ACC112 (cell line): ENCODE data around the gene RAD51B.
"Not testable (repeated sequence)": the region's sequence is repeated elsewhere in the genome, so short reads cannot be mapped to it uniquely, and the experiment has no call there.

ENCODE experiments used
- H2AFZ ChIP-seq: fragments of 200-600 bp; sonication (generic); one replicate; pipeline ENCODE4 v1.6.0; 2017; ENCODE audit warnings: antibody characterized with exemption, low read length; ENCODE audit not compliant: unreplicated experiment
- H3K27ac ChIP-seq: fragments of 200-600 bp; sonication (generic); 2 replicates; pipeline ENCODE4 v1.5.1; 2014; ENCODE audit warnings: low read depth, mild to moderate bottlenecking, antibody characterized with exemption, low read length, moderate library complexity
- H3K27me3 ChIP-seq: fragments of 200-600 bp; sonication (generic); 2 replicates; pipeline ENCODE4 v1.6.1; 2014; ENCODE audit warnings: mild to moderate bottlenecking, antibody characterized with exemption, low read length, moderate library complexity, mixed read lengths; ENCODE audit not compliant: insufficient read depth
- H3K36me3 ChIP-seq: fragments of 200-600 bp; sonication (generic); 2 replicates; pipeline ENCODE4 v1.6.1; 2016; ENCODE audit warnings: mild to moderate bottlenecking, antibody characterized with exemption, low read length, moderate library complexity, mixed read lengths; ENCODE audit not compliant: insufficient read depth
- H3K4me1 ChIP-seq: fragments of 200-600 bp; sonication (generic); one replicate; pipeline ENCODE4 v1.6.1; 2016; ENCODE audit warnings: low read length, mixed read lengths; ENCODE audit not compliant: insufficient read depth, unreplicated experiment, control insufficient read depth
- H3K4me3 ChIP-seq: fragments of 200-600 bp; sonication (generic); 2 replicates; pipeline ENCODE4 v1.5.1; 2014; ENCODE audit warnings: mild to moderate bottlenecking, low read depth, low read length
- H3K79me2 ChIP-seq: fragments of 200-600 bp; sonication (generic); one replicate; pipeline ENCODE4 v1.6.0; 2016; ENCODE audit warnings: low read length; ENCODE audit not compliant: control insufficient read depth, unreplicated experiment, insufficient read depth

RAD51B gene

GRCh38 chr14:68658943-68659931 lies 839.7 kb downstream of the RAD51B start:
- Histone ChIP-seq H3K27ac (no peak overlapping the region), H3K4me3 (no peak overlapping the region), H3K79me2 (no peaks in the 10 kb centered on the region), H3K4me1 (peaks cover 17% of the 10 kb centered on the region), H3K27me3 (no peaks in the 10 kb centered on the region), H3K36me3 (no peaks in the 10 kb centered on the region), H2AFZ (no peak overlapping the region)

GRCh38 chr14:68660495-68660894 lies 840.9 kb downstream of the RAD51B start:
- H3K4me3 ChIP-seq, result no peak overlapping the region
- H3K27me3 ChIP-seq, result no peaks in the 10 kb centered on the region
- H3K79me2 ChIP-seq, result no peaks in the 10 kb centered on the region
- peaks cover 30% of the 10 kb centered on the region for H3K4me1 ChIP-seq
- no peak overlapping the region for H2AFZ ChIP-seq
- H3K27ac ChIP-seq, result no peak overlapping the region
- no peaks in the 10 kb centered on the region for H3K36me3 ChIP-seq

DNA sequence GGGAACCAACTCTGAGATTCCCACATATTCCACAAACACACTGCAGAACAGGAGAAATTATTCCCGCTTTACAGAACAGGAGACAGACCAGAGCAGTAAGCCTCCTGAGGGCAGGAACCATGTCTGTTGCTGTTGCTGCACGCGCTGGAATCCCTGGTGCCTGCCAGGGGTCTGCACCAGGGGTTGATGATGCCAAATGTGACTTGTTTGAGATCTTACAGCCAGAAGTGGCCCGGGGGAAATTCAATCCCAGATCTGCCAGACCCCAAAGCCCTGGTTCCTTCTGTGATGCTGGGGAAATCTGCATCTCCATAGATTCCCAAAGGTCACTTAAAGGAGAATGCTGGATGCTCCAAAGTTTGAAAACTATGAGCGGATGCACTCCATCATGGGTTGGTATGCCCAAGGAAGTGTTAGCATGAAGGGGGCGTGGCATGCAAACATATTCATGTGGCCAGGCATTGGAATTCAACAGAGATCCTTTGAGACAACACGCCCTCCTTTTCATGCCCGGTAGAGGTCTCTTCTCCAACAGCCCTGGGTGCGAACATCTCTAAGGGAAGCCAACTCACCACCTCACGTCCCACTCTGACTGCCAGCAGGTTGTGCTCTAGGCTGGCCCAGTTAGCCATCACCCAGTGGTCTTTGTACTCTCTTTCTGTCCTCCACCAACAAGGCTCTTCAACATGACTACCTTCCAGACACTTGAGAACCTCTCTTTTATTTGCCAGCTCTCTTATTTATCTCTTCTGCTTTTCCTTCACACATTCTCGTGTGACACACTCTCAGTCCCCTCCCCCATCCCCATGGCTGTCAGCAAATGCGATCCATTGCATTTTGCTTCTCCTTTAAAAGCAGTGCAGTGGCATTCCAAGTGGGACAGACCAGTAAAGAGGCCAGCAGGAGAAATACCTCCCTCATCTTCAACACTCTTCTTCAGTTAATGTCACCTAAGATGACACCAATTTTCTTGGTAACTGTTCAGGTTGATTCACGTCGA lies 841.9 kb downstream of the RAD51B start:
- H2AFZ ChIP-seq, result no peak overlapping the region
- no peaks in the 10 kb centered on the region for H3K79me2 ChIP-seq
- peaks cover 40% of the 10 kb centered on the region for H3K4me1 ChIP-seq
- H3K27me3 ChIP-seq, result no peaks in the 10 kb centered on the region
- no peak overlapping the region for H3K27ac ChIP-seq
- H3K36me3 ChIP-seq, result no peaks in the 10 kb centered on the region
- H3K4me3 ChIP-seq, result no peak overlapping the region

GRCh38 chr14:68662392-68662791 lies 842.8 kb downstream of the RAD51B start:
- Histone ChIP-seq H3K4me1 (peaks cover 43% of the 10 kb centered on the region), H3K27me3 (no peaks in the 10 kb centered on the region), H3K36me3 (no peaks in the 10 kb centered on the region), H3K4me3 (no peak overlapping the region), H3K79me2 (no peaks in the 10 kb centered on the region), H2AFZ (no peak overlapping the region), H3K27ac (no peak overlapping the region)

GRCh38 chr14:68662826-68663225 lies 843.2 kb downstream of the RAD51B start:
- not testable (repeated sequence) for H2AFZ ChIP-seq, H3K27ac ChIP-seq, H3K4me3 ChIP-seq, H3K79me2 ChIP-seq, H3K36me3 ChIP-seq, H3K27me3 ChIP-seq
- H3K4me1 ChIP-seq, result peaks cover 47% of the 10 kb centered on the region

DNA sequence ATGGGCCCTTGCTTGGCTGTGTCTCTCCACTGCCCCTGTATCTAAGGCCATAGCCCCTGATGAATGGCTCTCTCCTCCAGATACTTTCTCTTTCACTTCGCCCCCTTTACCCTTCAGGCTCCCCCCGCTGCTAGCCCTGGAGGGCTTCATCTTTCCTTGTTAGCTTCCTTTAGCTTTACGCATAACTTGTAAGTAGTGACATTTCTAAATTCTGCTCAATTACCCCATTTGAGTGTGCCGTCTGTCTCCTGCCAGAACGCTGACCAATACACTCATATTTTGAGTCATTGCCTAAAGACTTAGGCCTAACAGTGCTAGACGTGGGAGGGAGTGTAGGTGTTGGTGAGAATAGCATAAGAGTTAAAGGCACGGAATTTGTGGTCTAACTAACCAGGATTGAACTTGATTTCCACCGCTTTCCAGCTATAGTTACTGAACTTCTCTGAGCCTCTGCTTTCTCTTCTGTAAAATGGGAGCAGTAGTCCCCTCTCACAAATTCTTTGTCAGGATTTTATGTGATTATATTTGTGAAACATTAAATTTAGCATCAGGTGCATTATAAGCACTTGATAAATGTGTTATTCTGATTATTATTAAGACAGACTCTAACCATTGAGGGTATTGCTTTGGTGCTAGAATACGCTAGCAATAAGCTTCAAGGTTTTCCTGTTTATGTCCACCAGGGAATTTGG lies 844.0 kb downstream of the RAD51B start:
- Histone ChIP-seq H3K4me3 (peak overlapping the region; percentile 69), H3K79me2 (no peaks in the 10 kb centered on the region), H3K27me3 (no peaks in the 10 kb centered on the region), H3K4me1 (peaks cover 47% of the 10 kb centered on the region), H2AFZ (peak overlapping the region; percentile 83), H3K27ac (peak overlapping the region; percentile 78), H3K36me3 (no peaks in the 10 kb centered on the region)

DNA sequence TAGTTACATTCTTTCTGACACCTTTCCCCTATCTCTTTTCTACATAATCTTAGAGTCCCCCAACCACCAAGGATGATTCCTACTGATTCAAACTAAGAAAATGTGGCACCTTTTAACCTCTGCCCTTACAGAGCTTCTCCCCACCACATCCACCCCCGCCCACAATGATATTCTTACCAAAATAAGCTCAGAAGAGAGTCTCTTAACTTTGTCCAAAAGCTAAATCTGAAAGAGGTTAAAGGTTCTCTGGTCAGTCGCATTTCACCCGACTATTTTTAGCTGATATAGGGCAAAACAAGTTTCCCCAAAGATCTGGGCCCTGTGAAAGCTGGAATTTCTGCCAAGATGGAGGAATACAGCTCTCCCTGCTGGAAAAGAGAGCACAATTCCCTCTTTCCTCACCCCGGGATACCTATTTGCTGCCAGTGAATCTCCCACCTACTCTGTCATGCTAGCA lies 844.7 kb downstream of the RAD51B start:
- H3K79me2 ChIP-seq, result no peaks in the 10 kb centered on the region
- peak overlapping the region; percentile 84 for H2AFZ ChIP-seq
- H3K4me3 ChIP-seq, result peak overlapping the region; percentile 27; the same call in 1 of the 2 replicates
- H3K27ac ChIP-seq, result peak overlapping the region; percentile 78
- peaks cover 47% of the 10 kb centered on the region for H3K4me1 ChIP-seq
- no peaks in the 10 kb centered on the region for H3K27me3 ChIP-seq
- H3K36me3 ChIP-seq, result no peaks in the 10 kb centered on the region

DNA sequence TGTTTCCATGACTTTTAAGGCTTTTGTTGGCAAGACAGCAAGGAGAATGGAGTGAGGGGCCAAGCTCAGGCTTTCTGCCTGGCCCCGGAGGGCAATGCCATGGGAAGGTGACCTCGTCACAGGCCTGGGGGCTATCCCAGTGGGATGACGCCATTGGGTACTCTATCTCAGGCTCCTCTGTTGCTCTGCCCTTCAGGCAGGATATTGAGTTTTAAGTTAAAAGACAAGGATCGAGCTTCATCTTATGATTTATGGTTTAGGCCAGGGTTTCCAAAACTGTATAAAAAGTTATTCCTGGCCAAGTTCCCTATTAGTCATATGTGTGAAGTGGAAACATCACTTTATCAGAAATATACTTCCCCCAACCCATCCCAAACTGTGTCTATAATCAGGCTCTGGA lies 845.6 kb downstream of the RAD51B start:
- Histone ChIP-seq H3K4me3 (peak overlapping the region; percentile 27; the same call in 1 of the 2 replicates), H3K36me3 (no peaks in the 10 kb centered on the region), H2AFZ (peak overlapping the region; percentile 84), H3K4me1 (peaks cover 47% of the 10 kb centered on the region), H3K27ac (peak overlapping the region; percentile 78), H3K79me2 (no peaks in the 10 kb centered on the region), H3K27me3 (no peaks in the 10 kb centered on the region)

DNA sequence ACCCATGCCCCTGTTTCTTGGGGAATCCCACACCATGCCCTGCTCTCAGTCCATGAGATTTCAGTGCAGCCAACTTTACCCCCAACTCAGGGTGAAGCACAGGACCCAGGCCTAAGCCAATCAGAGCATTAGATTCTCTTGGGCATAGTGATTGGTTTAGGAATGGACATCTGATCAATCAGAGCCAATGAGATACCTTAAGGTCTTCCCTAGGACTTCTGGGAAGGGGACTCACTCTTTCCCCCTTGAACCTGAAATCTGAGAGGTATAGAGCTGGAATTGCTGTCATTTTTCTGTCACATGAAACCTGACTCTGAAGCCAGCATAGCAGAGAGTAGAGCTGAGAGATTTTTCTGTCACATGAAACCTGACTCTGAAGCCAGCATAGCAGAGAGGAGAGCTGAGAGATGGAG lies 846.2 kb downstream of the RAD51B start:
- Histone ChIP-seq H3K4me3 (peak overlapping the region; percentile 7; the same call in 1 of the 2 replicates), H2AFZ (peak overlapping the region; percentile 84), H3K27ac (peak overlapping the region; percentile 78), H3K4me1 (peaks cover 47% of the 10 kb centered on the region), H3K36me3 (no peaks in the 10 kb centered on the region), H3K79me2 (no peaks in the 10 kb centered on the region), H3K27me3 (no peaks in the 10 kb centered on the region)

DNA sequence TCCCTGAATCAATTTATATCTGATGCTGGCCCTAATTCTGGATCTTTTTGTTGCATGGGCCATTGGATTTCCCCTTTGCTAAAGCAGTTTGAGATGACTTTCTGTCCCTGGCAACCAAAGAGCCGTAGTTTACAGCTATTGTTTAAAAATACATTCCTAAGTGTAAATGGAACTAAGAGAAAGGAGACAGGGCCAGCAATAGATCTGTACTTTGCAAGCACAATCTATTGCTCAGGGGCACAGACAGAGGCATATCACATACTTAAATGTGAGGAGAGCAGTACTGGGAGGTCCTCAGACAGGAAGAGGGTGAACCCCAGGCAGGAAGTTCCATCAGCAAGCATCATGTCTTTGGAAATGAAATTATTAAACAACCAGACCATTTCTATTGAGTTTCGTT lies 846.7 kb downstream of the RAD51B start:
- no peaks in the 10 kb centered on the region for H3K36me3 ChIP-seq
- H3K4me1 ChIP-seq, result peaks cover 47% of the 10 kb centered on the region
- no peaks in the 10 kb centered on the region for H3K79me2 ChIP-seq
- peak overlapping the region; percentile 84 for H2AFZ ChIP-seq
- no peaks in the 10 kb centered on the region for H3K27me3 ChIP-seq
- H3K27ac ChIP-seq, result peak overlapping the region; percentile 78
- H3K4me3 ChIP-seq, result no peak overlapping the region
